GM18499 (cell line): ENCODE results near the gene NAV1.
"Not testable (repeated sequence)": the region's sequence is repeated elsewhere in the genome, so short reads cannot be mapped to it uniquely, and the experiment has no call there.

Experiments used
- ATAC-seq: cut with Tn5 transposase; IDR thresholded peaks from one replicate; pipeline ENCODE4 v1.9.1; 2021; ENCODE audit warnings: moderate number of reproducible peaks; ENCODE audit not compliant: insufficient read depth, unreplicated experiment

Gene NAV1

GRCh38 chr1:201543871-201544642 lies 5.1 kb downstream of the NAV1 start:
- ATAC-seq, result no peak

GRCh38 chr1:201544710-201545109 lies 5.8 kb downstream of the NAV1 start:
- no peak for ATAC-seq

- no peak for ATAC-seq
Measured at GRCh38 chr1:201545851-201546492, 7.0 kb downstream of the NAV1 start.

- ATAC-seq, result not testable (repeated sequence)
Measured at GRCh38 chr1:201549522-201549921, 10.6 kb downstream of the NAV1 start.

GRCh38 chr1:201551096-201551495 lies 12.2 kb downstream of the NAV1 start:
- no peak for ATAC-seq

GRCh38 chr1:201551877-201552731 lies 13.2 kb downstream of the NAV1 start:
- no peak for ATAC-seq

- ATAC-seq, result no peak
Measured at GRCh38 chr1:201552941-201553351, 14.0 kb downstream of the NAV1 start.

GRCh38 chr1:201553496-201554189 lies 14.7 kb downstream of the NAV1 start:
- no peak for ATAC-seq

- ATAC-seq, result no peak
Measured at GRCh38 chr1:201554190-201554600, 15.3 kb downstream of the NAV1 start.

GRCh38 chr1:201554789-201555592 lies 16.1 kb downstream of the NAV1 start:
- no peak for ATAC-seq

GRCh38 chr1:201555593-201555945 lies 16.6 kb downstream of the NAV1 start:
- no peak for ATAC-seq

- ATAC-seq, result no peak
Measured at GRCh38 chr1:201556841-201557571, 18.1 kb downstream of the NAV1 start.

GRCh38 chr1:201557572-201557958 lies 18.6 kb downstream of the NAV1 start:
- ATAC-seq, result no peak

GRCh38 chr1:201559679-201560162 lies 20.8 kb downstream of the NAV1 start:
- no peak for ATAC-seq

GRCh38 chr1:201560328-201561194 lies 21.6 kb downstream of the NAV1 start:
- no peak for ATAC-seq

GRCh38 chr1:201561195-201561564 lies 22.3 kb downstream of the NAV1 start:
- ATAC-seq, result no peak

- ATAC-seq, result no peak
Measured at GRCh38 chr1:201561601-201562000, 22.7 kb downstream of the NAV1 start.

- no peak for ATAC-seq
Measured at GRCh38 chr1:201562257-201562656, 23.3 kb downstream of the NAV1 start.
